Measurements from ENCODE around the gene CFAP119.

- TF ChIP-seq, protein P1, sequence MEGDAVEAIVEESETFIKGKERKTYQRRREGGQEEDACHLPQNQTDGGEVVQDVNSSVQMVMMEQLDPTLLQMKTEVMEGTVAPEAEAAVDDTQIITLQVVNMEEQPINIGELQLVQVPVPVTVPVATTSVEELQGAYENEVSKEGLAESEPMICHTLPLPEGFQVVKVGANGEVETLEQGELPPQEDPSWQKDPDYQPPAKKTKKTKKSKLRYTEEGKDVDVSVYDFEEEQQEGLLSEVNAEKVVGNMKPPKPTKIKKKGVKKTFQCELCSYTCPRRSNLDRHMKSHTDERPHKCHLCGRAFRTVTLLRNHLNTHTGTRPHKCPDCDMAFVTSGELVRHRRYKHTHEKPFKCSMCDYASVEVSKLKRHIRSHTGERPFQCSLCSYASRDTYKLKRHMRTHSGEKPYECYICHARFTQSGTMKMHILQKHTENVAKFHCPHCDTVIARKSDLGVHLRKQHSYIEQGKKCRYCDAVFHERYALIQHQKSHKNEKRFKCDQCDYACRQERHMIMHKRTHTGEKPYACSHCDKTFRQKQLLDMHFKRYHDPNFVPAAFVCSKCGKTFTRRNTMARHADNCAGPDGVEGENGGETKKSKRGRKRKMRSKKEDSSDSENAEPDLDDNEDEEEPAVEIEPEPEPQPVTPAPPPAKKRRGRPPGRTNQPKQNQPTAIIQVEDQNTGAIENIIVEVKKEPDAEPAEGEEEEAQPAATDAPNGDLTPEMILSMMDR (IDR thresholded peaks at IDR 0.05), result no peak
- no peak for TF ChIP-seq POLR2A (IDR thresholded peaks at IDR 0.05)
Observed at GRCh38 chr16:30784215-30784614, 22.4 kb upstream of the CFAP119 start.

Data from tibial nerve (tissue), 3 donors.